Activated CD4-positive, CD25-positive, alpha-beta regulatory T cell (primary cell): ENCODE measurements around the gene CHD9.
"Not testable (repeated sequence)": the region's sequence is repeated elsewhere in the genome, so short reads cannot be mapped to it uniquely, and the experiment has no call there.

ENCODE experiments used
- DNase-seq, 4 experiments: peaks; one replicate each; lab custom pipeline; 2025; lab: John Stamatoyannopoulos, UW

The CHD9 gene

GRCh38 chr16:53207810-53208752, 153.3 kb downstream of the CHD9 start:
- DNase-seq = no peak

- DNase-seq = no peak
These were observed 154.6 kb downstream of the CHD9 start for GRCh38 chr16:53209429-53209828.

DNA sequence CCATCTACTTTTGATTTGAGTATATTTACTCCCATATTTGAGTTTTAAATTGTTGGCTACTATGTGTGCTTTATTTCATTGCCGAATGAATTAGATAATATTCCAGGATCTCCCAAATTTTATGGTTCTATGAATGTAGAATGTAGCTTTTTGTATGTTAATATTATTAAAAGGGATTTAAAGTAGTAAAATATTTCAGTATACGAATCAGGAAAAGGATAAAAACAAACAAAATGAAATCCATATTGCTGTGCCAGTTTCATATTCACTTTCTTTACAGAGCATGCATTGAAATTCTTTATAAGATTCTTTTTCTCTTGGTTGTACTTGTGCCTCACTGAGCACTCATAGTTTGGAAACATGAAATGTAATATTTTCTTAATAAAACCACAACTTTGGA, 155.1 kb downstream of the CHD9 start:
- DNase-seq = no peak

- no peak for DNase-seq
These were observed 156.5 kb downstream of the CHD9 start for GRCh38 chr16:53211253-53211652.

- no peak for DNase-seq
These were observed 158.1 kb downstream of the CHD9 start for GRCh38 chr16:53212893-53213223.

GRCh38 chr16:53213542-53213941, 158.8 kb downstream of the CHD9 start:
- no peak for DNase-seq

DNA sequence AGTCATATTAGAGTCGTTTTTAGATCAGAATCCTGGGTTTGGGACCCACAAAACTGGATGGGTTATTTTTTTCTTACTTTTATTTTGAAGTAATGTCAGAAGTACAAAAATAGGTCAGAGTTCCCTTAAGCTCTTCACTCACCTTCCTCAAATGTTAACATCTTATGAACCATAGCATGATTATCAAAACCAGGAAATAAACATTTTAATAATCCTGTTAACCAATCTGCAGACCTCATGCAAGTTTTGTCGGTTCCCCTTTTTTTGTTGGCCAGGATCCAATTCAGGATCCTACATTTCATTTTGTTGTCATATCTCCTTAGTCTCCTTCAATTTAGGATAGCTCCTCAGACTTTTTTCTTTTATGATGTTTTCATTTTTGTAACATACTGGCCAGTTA, 162.0 kb downstream of the CHD9 start:
- DNase-seq = no peak

GRCh38 chr16:53219371-53219770, 164.6 kb downstream of the CHD9 start:
- DNase-seq = no peak

GRCh38 chr16:53219795-53220454, 165.1 kb downstream of the CHD9 start:
- DNase-seq = no peak

DNA sequence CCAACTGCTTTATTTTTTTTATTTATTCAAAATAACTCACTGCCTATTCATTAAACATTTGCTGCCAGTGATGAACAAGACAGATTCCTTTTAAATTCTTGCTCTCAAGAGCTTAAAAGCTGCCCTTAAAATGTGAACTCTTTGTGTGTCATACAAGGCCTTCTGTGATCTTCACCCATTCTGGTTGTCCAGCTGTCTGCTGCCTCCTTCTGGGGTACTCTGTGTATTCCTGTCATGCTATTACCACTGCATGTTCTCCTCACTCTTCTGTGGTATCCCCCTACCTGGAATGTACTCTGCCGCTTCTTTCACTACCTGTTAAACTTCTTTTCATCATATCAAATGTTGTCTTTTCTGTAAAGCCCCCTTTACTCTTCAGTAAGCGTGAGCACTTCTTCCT, 165.8 kb downstream of the CHD9 start:
- DNase-seq = no peak

GRCh38 chr16:53224951-53225533, 170.3 kb downstream of the CHD9 start:
- no peak for DNase-seq

DNA sequence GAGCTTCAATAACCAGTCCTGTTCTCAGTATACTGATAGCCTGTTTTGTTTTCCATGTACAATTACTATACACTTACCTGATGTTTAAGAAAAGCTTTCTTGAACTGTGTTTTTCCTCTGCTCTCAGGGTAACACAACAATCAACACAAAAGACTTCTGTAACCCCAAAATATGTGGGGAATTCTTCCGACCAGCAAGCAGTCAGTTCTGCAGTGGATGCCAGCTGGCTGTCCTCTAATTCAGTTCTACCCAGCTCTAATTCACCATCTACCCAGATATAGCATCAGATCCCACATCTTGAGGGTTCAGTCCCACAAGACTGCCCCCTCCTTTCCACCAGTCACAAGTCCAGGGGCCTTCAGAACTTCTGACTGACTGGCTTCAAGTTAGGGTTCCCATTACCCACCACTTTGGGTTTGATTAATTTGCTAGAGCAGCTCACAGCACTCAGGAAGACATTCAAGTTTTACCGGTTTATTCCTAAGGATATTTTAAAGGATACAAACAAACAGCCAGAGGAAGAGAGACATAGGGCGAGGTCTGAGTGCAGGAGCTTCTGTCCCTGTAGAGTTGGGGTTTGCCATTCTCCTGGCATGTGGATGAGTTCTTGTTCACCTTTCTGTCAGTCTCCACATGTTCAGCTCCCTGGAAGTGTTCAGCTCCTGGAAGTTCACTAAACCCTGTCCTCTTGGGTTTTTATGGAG, 178.2 kb downstream of the CHD9 start:
- no peak for DNase-seq

GRCh38 chr16:53234836-53235235, 180.0 kb downstream of the CHD9 start:
- no peak for DNase-seq

DNA sequence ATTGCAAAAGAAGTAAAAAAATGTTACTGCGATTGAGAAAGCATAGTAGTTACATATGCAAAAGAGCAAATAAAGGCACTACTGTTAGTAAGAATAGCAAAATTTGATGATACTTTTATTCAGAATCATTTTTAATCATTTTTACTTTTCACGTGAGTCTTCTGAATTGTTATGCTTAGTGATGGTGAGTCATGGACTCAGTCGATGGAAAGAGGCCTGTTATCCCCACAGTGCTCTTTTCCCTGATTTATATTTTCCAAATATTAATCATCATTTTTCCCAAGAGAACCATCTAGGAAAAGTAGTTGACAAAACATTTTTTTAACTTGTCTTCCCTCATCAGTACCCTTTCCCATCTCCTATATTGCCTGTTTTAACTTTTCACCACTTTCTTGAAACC, 181.1 kb downstream of the CHD9 start:
- no peak for DNase-seq

GRCh38 chr16:53249331-53249730, 194.5 kb downstream of the CHD9 start:
- DNase-seq = no peak

GRCh38 chr16:53257001-53257400, 202.2 kb downstream of the CHD9 start:
- DNase-seq = no peak

DNA sequence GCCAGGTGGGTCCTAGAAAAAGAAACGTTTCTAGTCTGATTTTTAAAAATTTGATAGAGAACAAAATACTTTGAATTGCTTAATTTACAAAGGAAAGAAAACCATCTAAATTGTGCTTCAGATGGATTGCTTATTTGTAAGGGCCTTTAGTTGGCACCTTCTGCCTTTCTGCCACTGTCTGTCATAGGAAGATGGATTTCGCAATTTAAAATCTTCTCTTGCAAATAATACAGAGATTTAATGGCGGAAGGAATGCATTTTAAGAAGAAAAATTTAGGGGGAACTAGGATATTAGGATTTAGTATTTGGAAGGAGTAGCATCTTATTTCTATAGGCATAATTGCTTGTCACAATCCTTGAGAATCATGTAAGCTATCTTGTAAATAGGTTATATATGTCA, 204.0 kb downstream of the CHD9 start:
- DNase-seq = no peak

DNA sequence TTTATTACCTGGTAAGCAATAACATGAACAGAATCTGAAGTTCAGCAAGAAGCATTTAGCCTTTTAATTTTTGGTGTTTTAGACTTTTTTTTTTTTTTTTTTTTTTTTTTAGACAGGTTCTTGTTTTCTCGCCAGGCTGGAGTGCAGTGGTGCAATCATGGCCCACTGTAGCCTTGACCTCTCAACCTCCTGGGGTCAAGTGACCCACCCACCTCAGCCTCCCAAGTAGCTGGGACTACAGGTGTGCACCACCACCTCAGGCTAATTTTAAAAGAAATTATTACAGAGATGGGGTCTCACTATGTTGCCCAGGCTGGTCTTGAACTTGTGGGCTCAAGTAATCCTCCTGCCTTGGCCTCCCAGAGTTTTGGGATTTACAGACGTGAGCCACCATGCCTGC, 206.5 kb downstream of the CHD9 start:
- DNase-seq = no peak

GRCh38 chr16:53262645-53263044, 207.9 kb downstream of the CHD9 start:
- DNase-seq = no peak

DNA sequence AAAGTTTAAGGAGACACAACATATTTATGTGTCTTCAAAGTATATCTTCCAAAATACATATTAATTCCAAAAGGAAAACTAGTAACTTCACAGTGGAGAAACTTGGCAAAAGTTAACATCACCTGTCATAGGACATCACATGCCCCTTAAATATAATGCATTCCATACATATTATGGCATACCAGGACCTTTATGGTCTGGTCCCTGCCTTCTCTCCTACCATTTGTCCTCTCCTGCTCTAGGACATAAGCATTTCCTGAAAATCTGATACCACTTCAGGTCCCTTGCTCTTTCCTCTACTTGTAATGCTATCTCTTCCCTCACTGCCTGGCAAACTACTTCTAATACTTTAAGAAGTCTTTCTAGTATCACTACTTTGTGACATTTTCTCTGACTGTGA, 211.4 kb downstream of the CHD9 start:
- no peak for DNase-seq

DNA sequence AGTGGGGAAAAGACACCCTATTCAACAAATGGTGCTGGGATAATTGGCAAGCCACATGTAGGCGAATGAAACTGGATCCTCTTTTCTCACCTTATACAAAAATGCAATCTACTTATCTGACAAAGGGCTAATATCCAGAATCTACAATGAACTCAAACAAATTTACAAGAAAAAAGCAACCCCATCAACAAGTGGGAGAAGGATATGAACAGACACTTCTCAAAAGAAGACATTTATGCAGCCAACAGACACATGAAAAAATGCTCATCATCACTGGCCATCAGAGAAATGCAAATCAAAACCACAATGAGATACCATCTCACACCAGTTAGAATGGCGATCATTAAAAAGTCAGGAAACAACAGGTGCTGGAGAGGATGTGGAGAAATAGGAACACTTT, 223.7 kb downstream of the CHD9 start:
- DNase-seq = not testable (repeated sequence)

GRCh38 chr16:53281280-53281679, 226.5 kb downstream of the CHD9 start:
- no peak for DNase-seq

GRCh38 chr16:53281859-53282258, 227.1 kb downstream of the CHD9 start:
- DNase-seq = no peak
